Stimulated activated CD8-positive, alpha-beta memory T cell treated with anti-CD3 and anti-CD28 coated beads, Interleukin-15, amount 100 ng/mL, for 4 hours (primary cell): ENCODE results near the gene TENM4.

Experiments used
- DNase-seq, 2 donors: peaks; one replicate each; pipeline ENCODE4 v3.0.0-alpha.2; 2020; ENCODE audit warnings: low read depth in 2 of 2

Gene TENM4

DNA sequence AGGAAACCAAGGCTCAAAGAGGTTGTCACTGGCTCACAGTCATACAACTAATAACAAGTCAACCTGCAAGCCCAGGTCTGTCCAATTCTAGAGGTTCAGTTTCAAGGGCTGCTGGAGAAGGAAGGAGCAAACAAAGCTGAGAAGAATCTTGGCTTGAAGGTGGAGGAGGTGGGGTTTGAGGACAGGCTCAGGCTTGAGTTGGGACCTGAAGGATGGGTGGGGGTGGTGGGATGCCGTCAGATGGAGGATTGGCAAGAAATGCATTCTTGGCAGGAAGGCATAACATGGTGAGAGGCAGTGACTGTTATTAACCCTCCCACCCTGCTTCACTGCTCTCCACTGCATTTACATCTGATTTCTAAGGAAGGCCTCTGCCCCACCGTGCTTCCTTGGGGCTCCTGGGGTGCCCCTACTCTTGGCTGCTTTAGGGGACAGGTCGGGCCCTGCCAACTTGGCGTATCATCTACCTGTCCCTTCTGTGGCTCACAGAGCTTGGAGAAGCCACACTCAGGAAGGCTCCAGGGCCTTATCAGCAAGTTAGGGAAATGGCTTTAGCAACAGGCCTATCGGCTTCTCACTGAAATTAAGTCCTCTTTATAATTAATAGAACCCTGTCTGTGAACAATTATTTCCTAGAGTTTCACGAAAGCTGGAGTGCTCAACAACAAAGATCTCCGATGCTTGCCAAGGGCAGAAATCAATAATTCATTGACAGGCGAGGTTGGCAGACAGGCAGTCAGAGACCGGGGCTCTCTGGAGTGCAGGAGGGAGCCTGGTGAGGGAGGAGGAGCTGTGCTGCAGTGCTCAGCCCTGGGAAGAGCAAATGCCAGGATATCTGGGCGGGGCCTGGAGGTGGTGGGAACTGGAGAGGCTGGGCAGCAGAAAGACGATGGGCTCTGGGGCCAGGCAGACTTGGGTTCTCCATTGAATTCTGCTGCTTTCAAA is 781.2 kb downstream of the TENM4 start:
- DNase-seq: no peak

GRCh38 chr11:78657968-78658839 is 782.6 kb downstream of the TENM4 start:
- no peak for DNase-seq

DNA sequence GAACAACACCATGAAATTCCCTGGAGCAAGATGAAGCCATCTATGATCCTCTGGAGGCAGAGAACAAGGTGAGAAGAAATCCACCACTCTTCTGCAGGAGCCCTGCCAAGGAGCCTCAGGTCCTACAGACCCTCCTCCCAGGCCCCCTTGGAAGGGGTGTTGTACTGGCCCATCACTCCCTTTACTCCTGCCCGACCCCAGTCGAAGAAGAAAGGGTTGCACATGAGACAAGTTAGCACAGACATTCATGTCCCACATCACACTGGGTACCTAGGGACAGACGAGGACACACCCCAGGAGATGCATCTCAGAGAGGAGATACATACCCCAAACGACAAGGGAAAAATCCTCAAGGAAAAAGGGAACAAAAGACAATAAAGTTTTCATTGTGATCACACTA is 783.4 kb downstream of the TENM4 start:
- DNase-seq: no peak

- no peak for DNase-seq
Observed at GRCh38 chr11:78656984-78657383, 783.8 kb downstream of the TENM4 start.

GRCh38 chr11:78656327-78656726 is 784.5 kb downstream of the TENM4 start:
- no peak for DNase-seq

DNA sequence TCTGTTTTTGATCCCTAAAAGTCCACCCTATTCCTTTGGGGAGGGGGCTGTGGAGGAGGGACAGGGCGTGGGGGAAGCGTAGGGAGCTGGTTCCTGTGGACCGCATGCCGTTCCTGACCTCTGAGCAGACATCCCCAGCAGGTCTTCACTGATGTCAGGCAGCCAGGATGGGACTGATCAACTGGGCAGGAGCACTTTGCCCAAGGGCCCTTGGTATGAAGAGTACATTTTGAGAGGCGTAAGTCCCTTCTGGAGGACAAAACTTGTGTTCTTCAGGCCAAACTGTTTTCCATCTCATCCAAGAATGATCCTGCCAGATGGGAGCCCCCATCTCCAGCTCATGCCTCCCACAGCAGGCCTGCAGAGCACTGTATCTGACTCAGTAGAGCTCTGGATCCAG is 785.3 kb downstream of the TENM4 start:
- DNase-seq: no peak

- DNase-seq: no peak
Observed at GRCh38 chr11:78654866-78655265, 786.0 kb downstream of the TENM4 start.

DNA sequence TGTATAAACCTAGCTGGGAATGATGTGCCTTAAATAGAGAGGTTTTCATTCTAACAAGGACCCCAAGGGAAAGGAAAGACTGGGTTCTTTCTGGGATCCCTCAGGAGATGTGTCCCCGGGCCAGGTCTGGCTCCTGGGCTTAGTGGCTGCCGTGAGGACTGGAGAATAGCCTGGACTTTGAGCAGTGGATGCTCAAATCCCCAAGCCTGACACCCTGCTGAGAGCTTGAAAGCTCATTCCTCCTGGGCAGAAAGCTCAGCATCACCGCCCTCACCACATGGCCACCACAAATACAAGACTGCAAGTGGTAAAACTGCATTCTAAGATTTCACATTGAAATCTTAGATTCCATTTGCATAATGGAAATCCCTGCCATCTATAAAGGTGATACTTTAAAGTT is 786.8 kb downstream of the TENM4 start:
- DNase-seq: no peak

DNA sequence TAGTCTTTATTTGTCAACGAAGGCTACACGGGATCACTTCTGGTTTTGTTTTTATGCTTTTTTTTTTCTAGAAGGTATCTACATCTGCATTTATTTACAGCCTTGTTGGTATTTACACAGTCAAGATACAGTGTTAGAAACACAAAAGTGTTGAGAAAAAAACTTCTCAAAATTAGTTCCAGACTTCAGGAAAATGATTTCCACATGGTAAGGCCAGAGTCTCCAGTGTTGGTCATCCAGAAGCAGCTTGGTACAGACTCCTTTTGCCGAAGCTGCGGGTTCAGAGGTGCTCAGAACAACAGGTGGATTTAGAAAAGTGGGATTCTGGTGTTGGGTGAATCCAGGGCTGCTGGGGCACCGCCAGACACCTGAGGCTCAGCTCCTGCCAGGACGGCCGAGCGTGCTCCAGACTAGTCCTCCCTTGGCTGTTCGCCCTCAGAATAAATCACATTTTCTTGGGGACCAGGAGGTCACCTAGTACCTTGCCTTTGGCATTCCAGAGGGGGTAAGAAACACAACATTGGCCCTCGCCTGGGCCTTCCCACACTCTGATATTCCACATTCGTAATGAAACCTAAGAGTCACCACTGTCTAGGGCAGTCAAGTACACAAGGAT is 787.4 kb downstream of the TENM4 start:
- no peak for DNase-seq

DNA sequence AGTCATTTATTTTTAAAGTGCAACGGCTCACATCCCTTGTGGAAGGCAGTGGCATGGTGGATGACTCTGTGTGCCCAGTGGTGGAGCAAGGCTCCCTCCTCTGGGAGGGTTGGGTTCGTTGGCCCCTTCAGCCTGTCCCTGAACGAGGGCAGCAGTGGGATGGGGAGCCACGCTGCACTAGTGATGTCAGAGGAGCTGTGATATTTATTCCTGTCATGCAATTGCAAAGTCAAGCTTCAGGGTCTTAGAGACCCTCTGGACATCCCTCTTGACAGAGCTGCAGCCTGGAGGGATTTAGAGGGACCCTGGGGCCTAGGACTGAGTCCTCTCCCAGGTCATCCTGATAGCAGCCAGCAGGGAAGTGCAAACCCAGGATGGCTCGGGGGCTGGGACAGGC is 788.0 kb downstream of the TENM4 start:
- no peak for DNase-seq

GRCh38 chr11:78651923-78652842 is 788.6 kb downstream of the TENM4 start:
- no peak for DNase-seq

GRCh38 chr11:78651136-78651775 is 789.6 kb downstream of the TENM4 start:
- DNase-seq: no peak

DNA sequence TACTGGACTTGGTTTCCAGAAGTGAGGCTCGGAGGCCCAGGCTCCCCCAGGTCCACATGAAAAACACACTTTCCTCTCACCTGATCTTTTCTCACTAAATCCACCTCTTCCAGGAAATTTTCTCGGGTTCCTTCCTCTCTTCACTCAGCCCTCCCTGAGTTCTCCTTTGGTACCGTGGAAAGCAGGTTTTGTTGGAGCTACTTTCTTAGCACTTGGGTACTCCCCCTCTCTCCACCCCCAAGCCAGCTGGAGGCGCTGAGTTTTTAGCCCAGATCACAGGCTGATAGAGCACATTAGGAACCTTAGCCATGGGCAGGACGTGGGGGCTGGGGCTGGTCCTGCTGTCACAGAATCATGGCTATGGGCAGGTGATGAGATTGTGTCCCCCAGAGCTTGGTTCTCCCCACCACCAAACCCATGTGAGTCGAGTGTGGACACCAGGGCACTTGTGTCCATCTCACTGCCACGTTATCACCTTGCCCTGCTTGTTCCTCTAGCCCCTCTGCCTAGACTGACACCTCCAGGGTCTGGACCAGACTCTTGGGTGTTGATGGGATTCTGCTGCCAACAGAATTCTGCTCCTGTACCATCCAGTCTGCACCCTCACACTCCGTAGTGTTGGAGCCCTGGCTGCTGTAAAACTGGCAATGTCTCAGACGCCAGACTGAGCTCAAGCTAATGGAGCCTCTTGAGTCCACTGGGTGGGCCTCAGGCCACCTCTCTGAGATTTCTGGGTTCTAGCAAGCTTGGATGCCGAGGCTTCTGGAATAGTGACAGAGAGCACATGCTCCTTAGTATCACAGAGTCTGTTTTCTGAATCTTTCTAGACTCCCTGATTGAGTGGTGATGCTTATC is 791.2 kb downstream of the TENM4 start:
- DNase-seq: no peak

DNA sequence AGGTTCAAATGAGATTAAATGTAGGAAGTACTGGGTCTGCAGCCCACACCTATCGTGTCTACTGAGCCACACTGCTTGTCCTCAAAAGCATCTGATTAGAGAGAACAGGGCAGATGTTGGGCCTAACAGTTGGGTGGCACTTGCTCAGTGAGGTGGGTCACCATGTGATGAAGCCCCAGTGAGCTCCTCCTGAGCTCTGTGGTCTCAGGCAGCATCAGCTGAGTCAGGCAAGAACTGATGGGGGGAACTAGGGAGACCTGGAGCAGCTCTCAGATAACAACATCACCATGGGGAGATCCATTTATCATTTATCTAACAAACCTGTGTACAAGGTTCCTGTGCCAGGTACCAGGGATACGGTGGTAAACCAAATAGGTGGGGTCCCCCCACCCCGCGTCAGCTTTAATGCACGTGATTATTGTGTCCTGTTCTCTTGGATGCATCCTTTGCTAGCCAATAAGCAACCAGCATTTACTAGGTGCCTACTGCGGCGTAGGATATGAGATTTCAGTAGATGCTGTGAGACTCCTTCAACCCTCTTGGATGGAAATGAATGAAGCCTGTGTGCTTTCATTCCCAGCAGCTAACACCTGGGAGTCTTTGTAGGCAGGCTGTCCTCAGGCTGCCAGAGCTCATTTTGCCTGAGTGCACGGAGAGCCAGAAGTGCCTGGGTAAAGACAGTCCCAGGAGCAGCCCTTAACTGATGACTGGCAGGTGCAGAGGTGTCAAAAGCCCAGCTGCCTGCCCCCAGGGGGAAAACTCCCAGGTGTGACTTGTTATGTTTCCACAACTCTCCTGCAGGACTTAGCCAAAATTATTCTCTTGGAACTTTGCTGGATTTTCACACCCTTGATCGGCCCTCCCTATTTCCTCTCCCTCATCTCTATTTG is 792.6 kb downstream of the TENM4 start:
- no peak for DNase-seq

- no peak for DNase-seq
Observed at GRCh38 chr11:78647266-78647915, 793.4 kb downstream of the TENM4 start.

DNA sequence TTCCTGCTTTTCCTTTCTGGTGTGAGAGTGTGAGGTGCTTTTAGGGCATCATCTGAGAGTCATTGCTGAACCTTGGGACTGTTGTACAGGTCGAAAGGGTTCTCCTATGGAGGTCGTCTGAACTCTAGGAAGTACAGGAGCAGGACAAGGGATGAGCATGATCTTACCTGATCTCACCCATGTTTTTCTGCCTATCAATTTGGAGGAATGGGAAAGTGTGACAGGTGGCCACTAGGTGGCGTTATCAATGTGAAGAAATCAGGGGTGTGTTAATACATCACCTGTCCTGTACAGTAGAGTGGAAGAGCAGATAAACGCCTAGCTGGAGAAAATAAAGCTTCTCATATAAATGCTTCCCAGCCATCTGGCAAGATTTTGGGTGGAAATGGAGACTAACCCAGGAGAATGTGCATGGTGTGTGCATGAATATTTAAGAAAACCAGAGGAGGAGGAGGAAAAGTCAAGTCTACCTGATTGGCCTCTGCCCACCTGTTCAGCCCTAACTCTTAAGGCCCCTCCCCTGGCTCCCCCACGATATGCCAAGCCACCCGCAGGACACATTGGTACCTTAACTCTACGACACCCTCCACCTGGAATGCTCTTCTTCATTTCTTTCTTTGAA is 794.2 kb downstream of the TENM4 start:
- DNase-seq: no peak
